HG02642 (cell line): ENCODE results near the gene SERINC3.

Experiments used
- ATAC-seq: cut with Tn5 transposase; IDR thresholded peaks from one replicate; pipeline ENCODE4 v1.9.1; 2021; ENCODE audit warnings: mild to moderate bottlenecking; ENCODE audit not compliant: unreplicated experiment, poor library complexity

The SERINC3 gene

DNA sequence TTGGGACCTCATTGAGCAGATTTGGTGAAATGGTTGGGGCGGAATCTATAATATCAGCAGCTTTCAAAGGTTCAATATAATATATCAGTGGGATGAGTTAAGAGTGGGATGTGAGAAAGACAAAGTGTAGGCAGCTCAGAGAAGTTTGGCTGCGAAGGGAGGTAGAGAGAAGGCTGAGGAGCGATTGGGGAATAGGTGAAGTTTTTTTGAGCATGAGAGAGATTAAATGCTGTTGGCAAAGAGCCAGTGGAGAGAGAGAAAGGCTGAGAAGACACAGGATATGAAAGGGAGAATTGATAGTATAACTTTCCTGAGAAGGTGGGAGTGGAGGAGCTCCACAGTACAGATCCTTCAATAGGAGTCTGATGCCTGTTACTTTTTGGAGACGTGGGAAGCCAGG, 12.1 kb upstream of the SERINC3 start:
- ATAC-seq = no peak

GRCh38 chr20:44532981-44533331, 11.1 kb upstream of the SERINC3 start:
- ATAC-seq = no peak

DNA sequence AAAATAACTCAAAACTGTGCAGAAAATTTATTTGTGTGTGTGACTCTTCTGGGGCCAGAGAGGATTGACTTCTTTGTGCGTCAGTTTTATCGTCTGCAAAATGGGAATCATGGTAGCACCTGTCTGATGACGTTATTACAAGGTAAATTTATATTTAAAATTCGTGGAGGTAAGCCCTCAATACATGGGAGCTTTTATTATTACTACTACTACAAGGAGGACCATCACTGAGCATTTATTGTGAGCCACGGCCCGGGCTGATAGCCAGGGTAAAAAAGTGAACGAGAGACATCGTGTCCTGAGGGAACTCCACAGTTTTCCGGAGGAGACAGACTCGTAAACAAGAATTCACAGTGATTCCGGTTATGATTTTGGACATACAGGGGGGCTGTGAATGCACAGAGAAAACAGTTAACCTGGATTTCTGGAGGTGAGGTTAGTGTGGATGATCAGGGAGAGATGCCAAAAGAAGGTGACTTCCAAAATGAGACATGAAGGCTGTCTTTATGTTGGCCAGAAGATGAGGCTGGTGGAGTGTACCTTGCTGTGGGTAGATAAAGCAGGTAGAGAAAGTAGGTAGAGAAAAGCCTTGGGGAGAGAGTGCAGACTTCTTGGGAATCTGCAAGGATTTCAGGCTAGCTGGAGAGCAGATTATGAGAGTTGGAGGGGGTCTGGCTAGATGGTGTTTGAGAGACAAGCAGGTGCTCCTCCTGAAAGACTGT, 10.6 kb upstream of the SERINC3 start:
- ATAC-seq = no peak

DNA sequence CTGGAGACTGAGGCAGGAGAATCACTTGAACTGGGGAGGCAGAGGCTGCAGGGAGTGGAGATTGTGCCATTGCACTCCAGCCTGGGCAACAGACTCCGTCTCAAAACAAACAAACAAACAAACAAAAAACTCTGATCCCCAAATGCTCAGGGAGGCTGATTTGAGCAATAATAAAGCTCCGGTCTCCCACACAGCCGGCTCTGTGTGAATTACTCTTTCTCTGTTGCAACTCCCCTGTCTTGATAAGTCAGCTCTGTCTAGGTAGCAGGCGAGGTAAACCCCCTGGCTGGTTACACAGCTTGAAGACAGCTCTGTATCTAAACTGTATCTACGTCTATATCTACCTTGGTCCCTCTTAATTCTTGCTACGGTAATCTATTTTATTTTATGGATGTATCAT, 6.4 kb upstream of the SERINC3 start:
- no peak for ATAC-seq

GRCh38 chr20:44527716-44528199, 5.9 kb upstream of the SERINC3 start:
- ATAC-seq = no peak

DNA sequence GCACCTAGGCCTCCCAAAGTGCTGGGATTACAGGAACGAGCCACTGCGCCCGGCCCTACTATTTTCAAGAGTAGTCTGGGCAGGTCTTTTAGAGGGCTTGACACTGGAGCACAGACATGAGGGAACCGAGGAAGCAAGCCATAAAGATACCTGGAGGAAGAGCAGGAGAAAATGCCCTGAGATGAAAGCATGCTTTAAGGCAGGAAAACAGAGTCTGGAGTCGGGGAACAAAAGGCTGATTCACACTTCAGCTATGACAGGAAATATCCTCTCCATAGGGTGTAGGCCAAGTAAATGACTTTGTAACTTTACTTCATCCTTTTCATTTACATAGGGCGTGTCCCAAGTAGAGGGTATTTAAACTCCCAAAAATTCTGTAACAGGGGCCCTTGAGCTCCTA, 4.3 kb upstream of the SERINC3 start:
- ATAC-seq = no peak

DNA sequence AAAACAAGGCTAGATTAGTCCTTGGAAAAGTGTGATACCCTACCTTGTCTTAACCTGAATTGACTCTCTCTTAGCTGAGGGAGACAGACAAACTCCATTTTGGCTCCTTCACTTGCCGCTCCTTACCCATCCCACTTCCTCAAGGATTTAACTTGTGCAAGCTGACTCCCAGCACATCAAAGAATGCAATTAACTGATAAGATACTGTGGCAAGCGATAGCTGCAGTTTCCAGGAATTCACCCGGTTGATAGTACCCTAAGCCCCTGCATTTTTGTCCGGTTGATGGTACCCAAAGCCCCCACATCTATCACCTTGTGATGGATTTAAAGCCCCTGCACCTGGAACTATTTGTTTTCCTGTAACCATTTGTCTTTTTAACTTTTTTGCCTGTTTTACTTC, 1.9 kb upstream of the SERINC3 start:
- ATAC-seq = no peak

GRCh38 chr20:44522841-44523240, 971 bp upstream of the SERINC3 start:
- ATAC-seq = no peak

- no peak for ATAC-seq
Measured at GRCh38 chr20:44520881-44521280, 989 bp downstream of the SERINC3 start.

GRCh38 chr20:44518248-44518647, 3.6 kb downstream of the SERINC3 start:
- ATAC-seq = no peak

GRCh38 chr20:44517454-44517853, 4.4 kb downstream of the SERINC3 start:
- ATAC-seq = no peak

DNA sequence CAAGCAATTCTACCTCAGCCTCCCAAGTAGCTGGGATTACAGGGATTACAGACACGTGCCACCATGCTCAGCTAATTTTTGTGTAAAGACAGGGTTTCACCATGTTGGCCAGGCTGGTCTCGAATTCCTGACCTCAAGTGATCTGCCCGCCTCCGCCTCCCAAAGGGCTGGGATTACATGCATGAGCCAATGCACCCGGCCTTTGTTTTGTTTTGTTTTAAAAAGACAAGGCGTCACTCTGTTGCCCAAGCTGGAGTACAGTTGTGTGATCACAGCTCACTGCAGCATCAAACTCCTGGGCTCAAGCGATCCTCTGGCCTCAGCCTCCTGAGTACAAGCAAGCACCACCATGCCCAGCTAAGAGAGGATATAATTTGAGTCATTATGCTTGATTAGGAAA, 5.4 kb downstream of the SERINC3 start:
- no peak for ATAC-seq

GRCh38 chr20:44513871-44514270, 8.0 kb downstream of the SERINC3 start:
- ATAC-seq = no peak

DNA sequence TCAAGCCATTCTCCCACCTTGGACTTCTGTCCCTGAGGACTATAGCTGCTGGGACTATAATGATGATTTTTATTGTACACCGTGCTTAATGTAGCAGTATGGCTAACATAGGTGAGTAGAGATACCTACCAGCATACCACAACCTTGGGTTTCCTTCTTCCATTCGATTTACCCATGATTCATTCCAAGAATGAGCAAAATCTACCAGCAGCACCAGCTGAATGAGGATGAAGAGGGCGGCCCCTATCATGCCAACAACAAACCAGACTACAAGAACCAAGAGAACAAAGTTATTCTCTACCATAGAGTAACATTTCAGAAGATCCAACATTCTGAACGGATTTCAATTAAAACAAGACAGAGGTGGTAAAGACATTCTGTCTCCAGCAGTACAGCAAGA, 12.1 kb downstream of the SERINC3 start:
- ATAC-seq = no peak

DNA sequence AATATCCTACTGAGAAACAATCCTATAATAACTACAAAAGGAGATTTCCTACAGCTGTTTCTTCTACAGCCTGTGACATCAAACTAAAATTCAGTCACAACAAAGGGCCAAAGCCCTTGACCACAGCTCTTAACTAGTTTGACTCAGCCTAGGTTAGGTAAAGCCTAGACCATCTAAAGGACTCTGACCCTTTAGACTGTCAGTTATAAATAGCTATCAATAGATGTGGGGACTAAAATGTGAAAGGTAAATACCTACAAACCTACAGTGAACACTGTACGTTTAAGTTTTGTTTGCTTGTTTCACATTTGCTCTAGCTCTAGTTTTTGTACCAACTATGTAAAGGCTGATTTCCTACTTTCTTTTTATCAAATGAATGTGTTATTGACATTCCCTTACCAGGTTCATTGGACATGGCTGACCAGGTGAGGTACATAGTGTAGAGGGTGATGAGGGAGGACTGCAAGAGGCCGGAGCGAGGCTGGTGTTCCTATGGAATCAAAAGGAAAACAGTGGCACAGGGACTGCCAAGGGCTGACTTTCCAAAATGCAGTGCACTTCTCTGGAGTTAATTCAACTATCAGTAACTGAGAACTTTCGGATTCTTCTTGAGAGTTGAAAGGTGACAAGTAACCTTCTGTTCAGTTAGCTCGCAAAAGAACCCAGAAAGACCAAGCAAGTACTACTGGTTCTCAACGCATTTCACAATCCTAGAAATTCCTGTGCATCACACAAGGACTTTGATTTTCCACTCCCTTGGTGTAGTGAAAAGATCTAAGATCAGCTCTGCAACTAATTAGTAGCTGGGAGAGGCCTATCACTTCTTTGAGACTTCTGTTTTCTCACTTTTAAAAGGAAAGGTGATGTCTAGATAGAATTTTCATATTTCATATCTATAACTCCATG, 17.2 kb downstream of the SERINC3 start:
- no peak for ATAC-seq

DNA sequence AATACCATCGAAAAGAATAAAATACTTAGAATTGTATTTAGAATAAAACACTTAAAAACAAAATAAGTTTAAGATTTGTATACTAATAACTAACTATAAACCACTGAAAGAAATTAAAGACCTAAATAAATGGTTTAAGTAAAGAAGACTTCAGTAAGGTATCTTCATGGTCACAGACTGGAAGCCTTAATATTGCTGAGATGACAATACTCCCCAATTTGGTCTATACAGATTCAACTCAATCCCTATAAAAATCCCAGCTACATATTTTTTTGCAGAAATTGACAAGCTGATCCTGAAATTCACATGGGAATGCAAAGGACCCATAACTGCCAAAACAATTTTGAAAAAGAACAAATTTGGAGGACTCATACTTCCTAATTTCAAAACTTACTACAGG, 18.9 kb downstream of the SERINC3 start:
- no peak for ATAC-seq

DNA sequence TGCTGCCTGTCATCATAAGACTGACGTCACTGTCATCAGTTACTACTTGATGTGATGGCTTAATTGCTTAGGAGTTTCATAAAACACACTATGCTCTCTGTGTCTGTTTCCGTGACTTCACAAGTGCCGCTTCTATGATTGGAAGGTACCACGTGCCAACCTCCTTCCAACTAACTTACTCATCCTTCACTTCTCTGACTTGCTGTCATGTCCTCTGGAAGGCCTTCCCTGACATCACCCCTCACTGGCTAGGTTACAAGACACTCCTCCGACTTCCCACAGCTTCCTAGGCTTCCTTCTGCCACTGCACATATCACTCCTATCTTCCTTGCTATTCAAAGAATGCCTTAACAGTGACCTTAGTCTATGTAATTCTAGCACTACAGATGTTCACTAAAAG, 20.4 kb downstream of the SERINC3 start:
- ATAC-seq = no peak

DNA sequence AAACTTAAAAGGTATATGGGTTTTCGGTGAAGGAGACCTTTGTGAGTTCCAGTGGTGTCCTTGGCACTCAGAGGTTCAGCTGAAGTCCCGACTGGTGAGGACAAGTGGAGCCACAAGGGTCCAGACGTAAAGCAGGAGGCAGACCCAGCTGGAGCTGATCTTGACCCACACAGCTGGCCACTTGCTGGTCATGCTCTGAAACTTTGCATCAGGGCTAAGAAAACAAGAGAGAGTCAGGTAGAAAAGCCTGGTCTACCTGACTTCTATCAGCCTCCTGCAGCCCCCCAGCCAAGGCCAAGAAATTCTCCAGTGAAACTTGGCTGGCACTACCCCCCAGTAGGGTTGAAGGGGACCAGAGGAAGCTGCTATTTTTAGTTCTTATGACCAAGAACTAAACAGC, 21.6 kb downstream of the SERINC3 start:
- no peak for ATAC-seq

DNA sequence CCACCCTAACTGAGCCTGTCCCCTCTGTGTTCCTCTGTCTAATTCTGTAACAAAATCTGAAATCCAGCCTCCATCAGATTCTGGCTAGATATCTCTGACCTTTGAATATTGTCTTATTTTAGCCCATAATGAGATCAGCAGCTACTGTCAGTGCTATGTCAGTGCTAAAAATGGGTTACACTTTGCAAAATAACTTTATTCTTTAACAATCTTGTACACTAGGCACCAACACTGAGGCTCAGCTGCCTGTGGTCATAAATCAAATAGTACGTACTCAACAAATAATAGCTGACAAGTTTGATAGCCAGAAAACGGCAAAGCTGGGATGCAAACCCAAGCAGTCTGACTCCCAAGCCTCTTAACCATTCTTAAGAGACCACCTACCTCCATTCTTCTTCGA, 24.1 kb downstream of the SERINC3 start:
- ATAC-seq = no peak

DNA sequence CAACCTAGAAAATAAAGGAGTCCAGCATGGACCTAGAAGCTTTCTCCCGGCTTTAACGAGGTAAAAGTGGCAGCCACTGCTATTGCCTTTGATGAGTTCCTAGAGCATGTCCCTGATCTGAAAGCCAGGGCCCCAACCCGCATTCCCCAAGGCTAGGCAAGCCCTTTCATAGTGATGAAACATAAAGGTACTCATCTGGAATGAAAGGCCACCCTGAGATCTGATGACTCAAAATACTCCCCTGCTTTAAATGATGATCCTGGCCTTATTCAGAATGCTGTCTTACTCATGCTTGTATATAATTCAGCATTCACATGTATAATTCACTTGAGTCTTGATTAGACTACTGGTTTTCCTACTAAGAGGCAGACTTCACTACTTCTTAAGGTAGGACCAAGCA, 24.9 kb downstream of the SERINC3 start:
- no peak for ATAC-seq

DNA sequence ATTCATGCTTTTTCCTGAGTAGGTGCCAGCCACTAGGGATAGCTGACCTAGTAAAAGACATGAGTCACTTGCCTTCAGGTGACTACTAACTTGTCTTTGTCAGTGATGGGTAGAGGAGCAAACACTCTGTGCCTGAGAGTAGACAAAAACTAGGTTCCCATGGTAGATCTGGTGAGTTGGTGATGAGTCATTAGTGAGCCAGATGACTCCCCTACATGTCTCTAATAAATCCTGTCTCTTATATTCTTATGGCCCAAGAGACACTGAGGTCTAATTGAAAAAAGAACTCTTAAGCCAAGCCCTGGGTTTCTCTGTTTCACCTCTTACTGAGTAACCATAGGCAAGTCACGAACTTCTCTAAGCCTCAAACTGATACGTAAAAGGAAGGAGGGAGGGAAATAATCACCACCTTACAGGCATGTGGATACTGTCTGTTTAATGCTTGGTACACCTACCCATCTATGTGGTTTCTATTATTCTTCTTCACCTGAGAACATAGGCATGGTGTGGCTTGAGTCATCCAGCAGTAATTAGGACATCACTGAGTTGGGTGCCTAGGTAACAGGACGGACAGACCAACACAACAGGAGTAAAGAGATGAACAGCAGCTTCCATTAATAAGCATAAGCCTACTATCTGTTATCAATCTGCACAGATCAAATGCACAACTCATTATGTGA, 25.9 kb downstream of the SERINC3 start:
- no peak for ATAC-seq
